Measurements from ENCODE around the gene GATA3. TPM values are rescaled to one million over a fixed set of nuclear protein-coding genes. Genes with fewer than 3 reads are reported as not detected.

The GATA3 gene
- total and polyA plus RNA-seq, 2 donors: 6.5 to 17.5 TPM

GRCh38 chr10:8042721-8043568 lies 11.5 kb upstream of the GATA3 start:
- Histone ChIP-seq H3K4me3 (ENCODE audit: low read length in 2 of 2) (no peak overlapping the region), H3K27me3 (ENCODE audit: control insufficient read depth in 2 of 2, insufficient read depth in 1 of 2, low read length in 1 of 2) (peaks cover 83 to 100% of the 10 kb centered on the region in 2 donors), H3K9me3 (ENCODE audit: control insufficient read depth in 2 of 2, insufficient read depth in 1 of 2, low read length in 1 of 2) (peaks cover 0 to 17% of the 10 kb centered on the region in 2 donors), H3K36me3 (ENCODE audit: control insufficient read depth in 2 of 2, insufficient read depth in 2 of 2, low read length in 1 of 2) (no peaks in the 10 kb centered on the region), H3K27ac (ENCODE audit: low read depth in 1 of 2, low read length in 1 of 2) (no peak overlapping the region), H3K4me1 (ENCODE audit: control insufficient read depth in 2 of 2, insufficient read depth in 2 of 2, low read length in 2 of 2) (peaks cover 17 to 49% of the 10 kb centered on the region in 2 donors)
- DNase-seq (ENCODE audit: low read depth in 6 of 9, low spot score in 9 of 9): peak in 1 of 9 donors; percentile 21
- WGBS: 6% methylated on average over 35 of the region's 35 CpGs

GRCh38 chr10:8043569-8044306 lies 10.8 kb upstream of the GATA3 start:
- no peak overlapping the region for H3K4me3 ChIP-seq (ENCODE audit: low read length in 2 of 2)

GRCh38 chr10:8044331-8044907 lies 10.1 kb upstream of the GATA3 start:
- peaks cover 0 to 25% of the 10 kb centered on the region in 2 donors for H3K9me3 ChIP-seq (ENCODE audit: control insufficient read depth in 2 of 2, insufficient read depth in 1 of 2, low read length in 1 of 2)
- H3K27ac ChIP-seq (ENCODE audit: low read depth in 1 of 2, low read length in 1 of 2): no peak overlapping the region
- H3K27me3 ChIP-seq (ENCODE audit: control insufficient read depth in 2 of 2, insufficient read depth in 1 of 2, low read length in 1 of 2): peaks cover 83 to 100% of the 10 kb centered on the region in 2 donors
- peak in 1 of 9 donors; percentile 35 for DNase-seq (ENCODE audit: low read depth in 6 of 9, low spot score in 9 of 9)
- peaks cover 22 to 61% of the 10 kb centered on the region in 2 donors for H3K4me1 ChIP-seq (ENCODE audit: control insufficient read depth in 2 of 2, insufficient read depth in 2 of 2, low read length in 2 of 2)
- no peaks in the 10 kb centered on the region for H3K36me3 ChIP-seq (ENCODE audit: control insufficient read depth in 2 of 2, insufficient read depth in 2 of 2, low read length in 1 of 2)
- no peak overlapping the region for H3K4me3 ChIP-seq (ENCODE audit: low read length in 2 of 2)
- WGBS: 10% methylated on average over 12 of the region's 12 CpGs

More at GRCh38 chr10:8043569-8044306, 10.8 kb upstream of the GATA3 start:
- peaks cover 20 to 54% of the 10 kb centered on the region in 2 donors for H3K4me1 ChIP-seq (ENCODE audit: control insufficient read depth in 2 of 2, insufficient read depth in 2 of 2, low read length in 2 of 2)
- H3K27me3 ChIP-seq (ENCODE audit: control insufficient read depth in 2 of 2, insufficient read depth in 1 of 2, low read length in 1 of 2): peaks cover 84 to 100% of the 10 kb centered on the region in 2 donors
- WGBS: 11% methylated on average over 31 of the region's 31 CpGs
- peak in 2 of 9 donors; percentile 62 to 69 for DNase-seq (ENCODE audit: low read depth in 6 of 9, low spot score in 9 of 9)
- peaks cover 0 to 25% of the 10 kb centered on the region in 2 donors for H3K9me3 ChIP-seq (ENCODE audit: control insufficient read depth in 2 of 2, insufficient read depth in 1 of 2, low read length in 1 of 2)
- no peak overlapping the region for H3K27ac ChIP-seq (ENCODE audit: low read depth in 1 of 2, low read length in 1 of 2)
- H3K36me3 ChIP-seq (ENCODE audit: control insufficient read depth in 2 of 2, insufficient read depth in 2 of 2, low read length in 1 of 2): no peaks in the 10 kb centered on the region

- Histone ChIP-seq H3K4me1 (ENCODE audit: control insufficient read depth in 2 of 2, insufficient read depth in 2 of 2, low read length in 2 of 2) (peaks cover 27 to 68% of the 10 kb centered on the region in 2 donors), H3K27ac (ENCODE audit: low read depth in 1 of 2, low read length in 1 of 2) (no peak overlapping the region), H3K27me3 (ENCODE audit: control insufficient read depth in 2 of 2, insufficient read depth in 1 of 2, low read length in 1 of 2) (peaks cover 83 to 100% of the 10 kb centered on the region in 2 donors), H3K9me3 (ENCODE audit: control insufficient read depth in 2 of 2, insufficient read depth in 1 of 2, low read length in 1 of 2) (peaks cover 0 to 25% of the 10 kb centered on the region in 2 donors), H3K4me3 (ENCODE audit: low read length in 2 of 2) (peak overlapping the region in 1 of 2 donors; percentile 16), H3K36me3 (ENCODE audit: control insufficient read depth in 2 of 2, insufficient read depth in 2 of 2, low read length in 1 of 2) (no peaks in the 10 kb centered on the region)
- peak in 2 of 9 donors; percentile 30 to 41 for DNase-seq (ENCODE audit: low read depth in 6 of 9, low spot score in 9 of 9)
- 3% methylated on average over 32 of the region's 32 CpGs for WGBS
Observed at GRCh38 chr10:8044908-8045725, 9.4 kb upstream of the GATA3 start.

GRCh38 chr10:8045726-8046494 lies 8.6 kb upstream of the GATA3 start:
- peak in 1 of 9 donors; percentile 24 for DNase-seq (ENCODE audit: low read depth in 6 of 9, low spot score in 9 of 9)
- H3K9me3 ChIP-seq (ENCODE audit: control insufficient read depth in 2 of 2, insufficient read depth in 1 of 2, low read length in 1 of 2): peaks cover 0 to 25% of the 10 kb centered on the region in 2 donors
- no peaks in the 10 kb centered on the region for H3K36me3 ChIP-seq (ENCODE audit: control insufficient read depth in 2 of 2, insufficient read depth in 2 of 2, low read length in 1 of 2)
- H3K4me3 ChIP-seq (ENCODE audit: low read length in 2 of 2): no peak overlapping the region
- peaks cover 84 to 100% of the 10 kb centered on the region in 2 donors for H3K27me3 ChIP-seq (ENCODE audit: control insufficient read depth in 2 of 2, insufficient read depth in 1 of 2, low read length in 1 of 2)
- H3K27ac ChIP-seq (ENCODE audit: low read depth in 1 of 2, low read length in 1 of 2): no peak overlapping the region
- peaks cover 33 to 75% of the 10 kb centered on the region in 2 donors for H3K4me1 ChIP-seq (ENCODE audit: control insufficient read depth in 2 of 2, insufficient read depth in 2 of 2, low read length in 2 of 2)
- WGBS: 7% methylated on average over 17 of the region's 17 CpGs

- Histone ChIP-seq H3K9me3 (ENCODE audit: control insufficient read depth in 2 of 2, insufficient read depth in 1 of 2, low read length in 1 of 2) (peaks cover 0 to 24% of the 10 kb centered on the region in 2 donors), H3K27me3 (ENCODE audit: control insufficient read depth in 2 of 2, insufficient read depth in 1 of 2, low read length in 1 of 2) (peaks cover 89 to 100% of the 10 kb centered on the region in 2 donors), H3K4me1 (ENCODE audit: control insufficient read depth in 2 of 2, insufficient read depth in 2 of 2, low read length in 2 of 2) (peaks cover 48 to 88% of the 10 kb centered on the region in 2 donors), H3K4me3 (ENCODE audit: low read length in 2 of 2) (no peak overlapping the region), H3K36me3 (ENCODE audit: control insufficient read depth in 2 of 2, insufficient read depth in 2 of 2, low read length in 1 of 2) (no peaks in the 10 kb centered on the region), H3K27ac (ENCODE audit: low read depth in 1 of 2, low read length in 1 of 2) (no peak overlapping the region)
- DNase-seq (ENCODE audit: low read depth in 6 of 9, low spot score in 9 of 9): peak in 1 of 9 donors; percentile 29
- WGBS: 6% methylated on average over 30 of the region's 30 CpGs
Observed at GRCh38 chr10:8047452-8048280, 6.8 kb upstream of the GATA3 start.

- peaks cover 87 to 99% of the 10 kb centered on the region in 2 donors for H3K27me3 ChIP-seq (ENCODE audit: control insufficient read depth in 2 of 2, insufficient read depth in 1 of 2, low read length in 1 of 2)
- H3K4me1 ChIP-seq (ENCODE audit: control insufficient read depth in 2 of 2, insufficient read depth in 2 of 2, low read length in 2 of 2): peaks cover 48 to 87% of the 10 kb centered on the region in 2 donors
- H3K27ac ChIP-seq (ENCODE audit: low read depth in 1 of 2, low read length in 1 of 2): no peak overlapping the region
- peak in 1 of 9 donors; percentile 60 for DNase-seq (ENCODE audit: low read depth in 6 of 9, low spot score in 9 of 9)
- H3K4me3 ChIP-seq (ENCODE audit: low read length in 2 of 2): peak overlapping the region in 1 of 2 donors; percentile 5
- H3K9me3 ChIP-seq (ENCODE audit: control insufficient read depth in 2 of 2, insufficient read depth in 1 of 2, low read length in 1 of 2): peaks cover 0 to 22% of the 10 kb centered on the region in 2 donors
- 4% methylated on average over 29 of the region's 29 CpGs for WGBS
- H3K36me3 ChIP-seq (ENCODE audit: control insufficient read depth in 2 of 2, insufficient read depth in 2 of 2, low read length in 1 of 2): no peaks in the 10 kb centered on the region
Observed at GRCh38 chr10:8048281-8049008, 6.0 kb upstream of the GATA3 start.

All from thymus (tissue), 11 donors.